ENCODE results near the gene UBE2F. TPM values are rescaled to one million over a fixed set of nuclear protein-coding genes. Genes with fewer than 3 reads are reported as not detected.
A peak's percentile ranks its signal among the peaks of the same experiment; 100 is the strongest.

The UBE2F gene
- total and polyA plus RNA-seq, 12 donors = 26.8 to 101 (median 54.5) TPM

- WGBS, 4 donors = 60 to 71% (median 65%) methylated on average over 9 of the region's 9 CpGs
- Histone ChIP-seq H3K4me3 (no peak overlapping the region), H3K27me3 (no peaks in the 10 kb centered on the region), H3K27ac (peak overlapping the region in 2 of 5 donors; percentile 25 to 66), H3K9me3 (replicated peaks in 1 of 3) (no peaks in the 10 kb centered on the region), H3K4me1 (replicated peaks in 1 of 2) (peaks cover 0 to 24% of the 10 kb centered on the region in 2 donors), H3K36me3 (replicated peaks in 1 of 2) (peaks cover 0 to 4% of the 10 kb centered on the region in 2 donors)
- DNase-seq = peak in 2 of 7 donors; percentile 16 to 47
- TF ChIP-seq, protein P1, sequence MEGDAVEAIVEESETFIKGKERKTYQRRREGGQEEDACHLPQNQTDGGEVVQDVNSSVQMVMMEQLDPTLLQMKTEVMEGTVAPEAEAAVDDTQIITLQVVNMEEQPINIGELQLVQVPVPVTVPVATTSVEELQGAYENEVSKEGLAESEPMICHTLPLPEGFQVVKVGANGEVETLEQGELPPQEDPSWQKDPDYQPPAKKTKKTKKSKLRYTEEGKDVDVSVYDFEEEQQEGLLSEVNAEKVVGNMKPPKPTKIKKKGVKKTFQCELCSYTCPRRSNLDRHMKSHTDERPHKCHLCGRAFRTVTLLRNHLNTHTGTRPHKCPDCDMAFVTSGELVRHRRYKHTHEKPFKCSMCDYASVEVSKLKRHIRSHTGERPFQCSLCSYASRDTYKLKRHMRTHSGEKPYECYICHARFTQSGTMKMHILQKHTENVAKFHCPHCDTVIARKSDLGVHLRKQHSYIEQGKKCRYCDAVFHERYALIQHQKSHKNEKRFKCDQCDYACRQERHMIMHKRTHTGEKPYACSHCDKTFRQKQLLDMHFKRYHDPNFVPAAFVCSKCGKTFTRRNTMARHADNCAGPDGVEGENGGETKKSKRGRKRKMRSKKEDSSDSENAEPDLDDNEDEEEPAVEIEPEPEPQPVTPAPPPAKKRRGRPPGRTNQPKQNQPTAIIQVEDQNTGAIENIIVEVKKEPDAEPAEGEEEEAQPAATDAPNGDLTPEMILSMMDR (IDR thresholded peaks at IDR 0.05) = no peak
- no peak for TF ChIP-seq POLR2A (IDR thresholded peaks at IDR 0.05)
- intact Hi-C loops (cut with DNase I) = no loop called here
Observed at GRCh38 chr2:237996021-237996593, 29.3 kb downstream of the UBE2F start.

GRCh38 chr2:237997521-237997920, 30.7 kb downstream of the UBE2F start:
- intact Hi-C loops (cut with DNase I) = no loop called here
- peak overlapping the region in 1 of 5 donors; percentile 66 for H3K27ac ChIP-seq
- H3K36me3 ChIP-seq (replicated peaks in 1 of 2) = no peaks in the 10 kb centered on the region
- WGBS, 4 donors = 69 to 91% (median 81%) methylated on average over 4 of the region's 4 CpGs
- DNase-seq = no peak
- peaks cover 0 to 24% of the 10 kb centered on the region in 2 donors for H3K4me1 ChIP-seq (replicated peaks in 1 of 2)
- no peaks in the 10 kb centered on the region for H3K27me3 ChIP-seq
- no peak overlapping the region for H3K4me3 ChIP-seq
- no peaks in the 10 kb centered on the region for H3K9me3 ChIP-seq (replicated peaks in 1 of 3)
- no peak for TF ChIP-seq POLR2A (IDR thresholded peaks at IDR 0.05)
- TF ChIP-seq, protein P1 (IDR thresholded peaks at IDR 0.05) = no peak

GRCh38 chr2:237998530-237998929, 31.7 kb downstream of the UBE2F start:
- Histone ChIP-seq H3K27ac (peak overlapping the region in 4 of 5 donors; percentile 35 to 75 (median 56)), H3K4me3 (peak overlapping the region in 1 of 4 donors; percentile 13), H3K9me3 (replicated peaks in 1 of 3) (no peaks in the 10 kb centered on the region), H3K27me3 (no peaks in the 10 kb centered on the region), H3K4me1 (replicated peaks in 1 of 2) (peaks cover 0 to 24% of the 10 kb centered on the region in 2 donors), H3K36me3 (replicated peaks in 1 of 2) (no peaks in the 10 kb centered on the region)
- WGBS, 4 donors = 43 to 53% (median 50%) methylated on average over 4 of the region's 4 CpGs
- TF ChIP-seq, protein P1 (IDR thresholded peaks at IDR 0.05) = no peak
- no peak for TF ChIP-seq POLR2A (IDR thresholded peaks at IDR 0.05)
- peak in 5 of 7 donors; percentile 29 to 62 (median 50) for DNase-seq
- intact Hi-C loops (cut with DNase I) = no loop called here

GRCh38 chr2:238003234-238004031, 36.6 kb downstream of the UBE2F start:
- no peak for DNase-seq
- Histone ChIP-seq H3K4me3 (no peak overlapping the region), H3K27ac (no peak overlapping the region), H3K4me1 (replicated peaks in 1 of 2) (no peaks in the 10 kb centered on the region), H3K36me3 (replicated peaks in 1 of 2) (no peaks in the 10 kb centered on the region), H3K9me3 (replicated peaks in 1 of 3) (no peaks in the 10 kb centered on the region), H3K27me3 (no peaks in the 10 kb centered on the region)
- WGBS, 4 donors = 89 to 97% (median 93%) methylated on average over 7 of the region's 7 CpGs
- no peak for TF ChIP-seq POLR2A (IDR thresholded peaks at IDR 0.05)
- intact Hi-C loops (cut with DNase I) = no loop called here

All from adrenal gland (tissue), 12 donors.